ENCODE results near the gene NFE2L2.

The NFE2L2 gene

GRCh38 chr2:177246000-177246399 lies 18.5 kb downstream of the NFE2L2 start:
- Histone ChIP-seq H3K9ac (no peak overlapping the region), H3K79me2 (peaks cover 43% of the 10 kb centered on the region), H3K4me1 (peaks cover 26% of the 10 kb centered on the region), H3K4me2 (ENCODE audit: low read length) (no peak overlapping the region), H3K36me3 (ENCODE audit: control insufficient read depth, insufficient read depth, low read length) (no peaks in the 10 kb centered on the region), H3K27me3 (ENCODE audit: control insufficient read depth, insufficient read depth, low read length) (no peaks in the 10 kb centered on the region), H3K27ac (peak overlapping the region; percentile 10), H2AFZ (no peak overlapping the region), H3K9me3 (ENCODE audit: control insufficient read depth, low read length) (no peaks in the 10 kb centered on the region), H3K4me3 (ENCODE audit: low read depth, low read length) (no peak overlapping the region)
- no peak for TF ChIP-seq CTCF (IDR thresholded peaks at IDR 0.05)

GRCh38 chr2:177245010-177245422 lies 19.5 kb downstream of the NFE2L2 start:
- Histone ChIP-seq H3K4me3 (ENCODE audit: low read depth, low read length) (no peak overlapping the region), H3K36me3 (ENCODE audit: control insufficient read depth, insufficient read depth, low read length) (no peaks in the 10 kb centered on the region), H3K27ac (peak overlapping the region; percentile 10), H3K9ac (no peak overlapping the region), H3K4me1 (peaks cover 33% of the 10 kb centered on the region), H3K27me3 (ENCODE audit: control insufficient read depth, insufficient read depth, low read length) (no peaks in the 10 kb centered on the region), H2AFZ (no peak overlapping the region), H3K79me2 (peaks cover 37% of the 10 kb centered on the region), H3K9me3 (ENCODE audit: control insufficient read depth, low read length) (no peaks in the 10 kb centered on the region), H3K4me2 (ENCODE audit: low read length) (no peak overlapping the region)
- TF ChIP-seq CTCF (IDR thresholded peaks at IDR 0.05): no peak

- no peak overlapping the region for H2AFZ ChIP-seq
- no peaks in the 10 kb centered on the region for H3K9me3 ChIP-seq (ENCODE audit: control insufficient read depth, low read length)
- no peak overlapping the region for H3K27ac ChIP-seq
- H3K9ac ChIP-seq: no peak overlapping the region
- peaks cover 43% of the 10 kb centered on the region for H3K79me2 ChIP-seq
- H3K4me3 ChIP-seq (ENCODE audit: low read depth, low read length): no peak overlapping the region
- no peak overlapping the region for H3K4me2 ChIP-seq (ENCODE audit: low read length)
- TF ChIP-seq CTCF (IDR thresholded peaks at IDR 0.05): no peak
- H3K27me3 ChIP-seq (ENCODE audit: control insufficient read depth, insufficient read depth, low read length): no peaks in the 10 kb centered on the region
- H3K36me3 ChIP-seq (ENCODE audit: control insufficient read depth, insufficient read depth, low read length): no peaks in the 10 kb centered on the region
- H3K4me1 ChIP-seq: peaks cover 40% of the 10 kb centered on the region
Measured at GRCh38 chr2:177244244-177244771, 20.2 kb downstream of the NFE2L2 start.

- Histone ChIP-seq H3K9me3 (ENCODE audit: control insufficient read depth, low read length) (no peaks in the 10 kb centered on the region), H3K4me1 (peaks cover 46% of the 10 kb centered on the region), H3K4me3 (ENCODE audit: low read depth, low read length) (no peak overlapping the region), H3K27ac (peak overlapping the region; percentile 92), H3K36me3 (ENCODE audit: control insufficient read depth, insufficient read depth, low read length) (no peaks in the 10 kb centered on the region), H3K79me2 (peaks cover 46% of the 10 kb centered on the region), H3K27me3 (ENCODE audit: control insufficient read depth, insufficient read depth, low read length) (no peaks in the 10 kb centered on the region), H3K4me2 (ENCODE audit: low read length) (peak overlapping the region; percentile 71), H2AFZ (no peak overlapping the region), H3K9ac (no peak overlapping the region)
- TF ChIP-seq CTCF (IDR thresholded peaks at IDR 0.05): no peak
Measured at GRCh38 chr2:177243476-177243875, 21.1 kb downstream of the NFE2L2 start.

- peaks cover 50% of the 10 kb centered on the region for H3K4me1 ChIP-seq
- no peak overlapping the region for H2AFZ ChIP-seq
- TF ChIP-seq CTCF (IDR thresholded peaks at IDR 0.05): no peak
- peak overlapping the region; percentile 33 for H3K4me3 ChIP-seq (ENCODE audit: low read depth, low read length)
- H3K36me3 ChIP-seq (ENCODE audit: control insufficient read depth, insufficient read depth, low read length): no peaks in the 10 kb centered on the region
- H3K9ac ChIP-seq: no peak overlapping the region
- peak overlapping the region; percentile 71 for H3K4me2 ChIP-seq (ENCODE audit: low read length)
- no peaks in the 10 kb centered on the region for H3K9me3 ChIP-seq (ENCODE audit: control insufficient read depth, low read length)
- H3K79me2 ChIP-seq: peaks cover 46% of the 10 kb centered on the region
- no peaks in the 10 kb centered on the region for H3K27me3 ChIP-seq (ENCODE audit: control insufficient read depth, insufficient read depth, low read length)
- H3K27ac ChIP-seq: peak overlapping the region; percentile 92
Measured at GRCh38 chr2:177243073-177243472, 21.5 kb downstream of the NFE2L2 start.

Measured in parathyroid adenoma (tissue), 2 donors.